Fibroblast of skin of abdomen (primary cell): ENCODE data around the gene FDXR.
A peak's percentile ranks its signal among the peaks of the same experiment; 100 is the strongest.
"Not testable (repeated sequence)": the region's sequence is repeated elsewhere in the genome, so short reads cannot be mapped to it uniquely, and the experiment has no call there.

Experiments used
- DNase-seq: peaks from one replicate; pipeline ENCODE4 v3.0.0-alpha.2; 2013

Gene FDXR

GRCh38 chr17:74870512-74870911 is 2.3 kb downstream of the FDXR start:
- DNase-seq: peak; percentile 84

DNA sequence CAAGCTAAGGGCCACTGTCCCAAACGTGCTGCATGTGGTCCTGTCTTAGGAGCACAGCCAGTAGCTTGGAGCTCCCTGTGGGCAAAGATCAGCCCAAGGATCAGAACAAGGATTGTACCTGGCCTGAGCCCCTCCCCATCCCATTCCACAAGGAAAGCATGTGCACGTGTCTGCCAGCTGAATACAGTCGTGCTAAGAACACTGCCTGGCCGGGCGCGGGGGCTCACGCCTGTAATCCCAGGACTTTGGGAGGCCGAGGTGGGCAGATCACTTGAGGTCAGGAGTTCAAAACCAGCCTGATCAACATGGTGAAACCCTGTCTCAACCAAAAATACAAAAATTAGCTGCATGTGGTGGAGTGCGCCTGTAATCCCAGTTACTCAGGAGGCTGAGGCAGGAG is 2.8 kb downstream of the FDXR start:
- not testable (repeated sequence) for DNase-seq

GRCh38 chr17:74868908-74869255 is 3.9 kb downstream of the FDXR start:
- DNase-seq: no peak

- DNase-seq: no peak
Measured at GRCh38 chr17:74868251-74868907, 4.4 kb downstream of the FDXR start.

GRCh38 chr17:74866198-74866835 is 6.5 kb downstream of the FDXR start:
- DNase-seq: no peak

GRCh38 chr17:74865504-74866197 is 7.1 kb downstream of the FDXR start:
- no peak for DNase-seq

GRCh38 chr17:74864866-74865395 is 7.9 kb downstream of the FDXR start:
- DNase-seq: peak; percentile 52

DNA sequence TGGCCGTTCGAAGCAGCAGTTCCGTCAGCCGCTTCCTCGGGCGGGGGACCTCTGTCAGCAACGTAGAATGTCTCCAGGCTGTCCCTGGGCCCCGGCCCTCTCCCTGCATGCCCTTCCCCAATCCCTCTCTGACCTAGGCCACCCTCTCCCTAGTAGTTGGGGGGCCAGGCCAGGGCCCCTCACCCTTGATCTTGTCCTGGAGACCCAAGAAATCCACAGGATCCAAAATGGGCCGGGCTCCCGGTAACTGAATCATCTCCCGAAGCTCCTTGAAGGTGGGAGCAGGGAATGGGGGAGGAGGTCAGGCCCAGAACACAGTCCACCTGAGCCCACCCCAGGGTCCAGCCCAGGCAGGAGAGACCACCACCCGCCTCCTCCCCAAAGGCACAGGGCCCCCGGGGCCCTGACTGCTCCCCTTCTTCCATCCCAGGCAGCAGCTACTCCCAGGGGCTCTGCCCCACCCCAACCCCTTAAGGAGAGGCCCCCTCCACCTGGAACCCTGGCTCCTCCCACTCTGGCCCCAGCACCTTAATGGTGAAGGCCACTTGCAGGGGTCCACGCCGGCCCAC is 8.4 kb downstream of the FDXR start:
- DNase-seq: no peak

DNA sequence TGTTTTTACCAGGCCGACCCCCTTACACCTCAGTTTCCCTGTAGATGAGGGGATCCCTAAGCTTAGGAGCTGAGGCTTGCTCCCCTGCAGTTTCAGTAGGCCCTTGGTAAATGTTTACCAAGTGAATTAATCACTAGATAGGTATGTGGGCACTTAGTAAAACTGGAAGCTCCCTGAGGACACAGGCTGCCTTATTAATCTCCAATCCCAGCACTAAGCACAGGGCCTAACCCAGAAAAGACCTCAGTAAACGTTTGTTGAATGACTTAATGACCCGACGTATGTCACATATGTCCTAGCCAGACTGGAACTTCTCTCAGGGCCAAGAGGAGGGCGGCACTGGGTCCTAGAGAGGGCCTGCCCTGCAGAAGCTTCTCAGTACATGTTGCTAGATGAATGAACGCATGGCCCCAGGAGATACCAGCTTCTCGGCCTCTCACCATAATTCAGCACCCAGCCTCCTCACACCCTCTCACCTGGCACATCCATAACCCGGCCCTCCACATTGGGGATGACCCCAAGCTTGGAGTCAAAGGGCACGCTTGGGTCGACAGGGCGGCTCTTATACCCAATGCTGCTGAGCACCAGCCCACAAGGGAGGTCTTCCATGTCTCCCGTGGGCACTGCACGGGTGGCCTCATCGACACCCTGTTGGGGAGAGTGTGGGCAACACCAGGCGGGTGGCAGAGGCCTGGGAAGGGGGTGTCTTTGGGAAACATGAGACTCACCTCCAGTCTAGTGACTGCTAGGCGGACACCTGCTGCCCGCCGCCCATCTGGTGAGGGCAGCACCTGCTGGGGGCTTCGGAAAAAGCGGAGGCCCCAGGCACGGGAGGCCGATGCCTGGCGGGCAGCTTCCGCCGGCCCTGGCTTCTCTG is 9.1 kb downstream of the FDXR start:
- DNase-seq: no peak

GRCh38 chr17:74862919-74863318 is 9.9 kb downstream of the FDXR start:
- no peak for DNase-seq

DNA sequence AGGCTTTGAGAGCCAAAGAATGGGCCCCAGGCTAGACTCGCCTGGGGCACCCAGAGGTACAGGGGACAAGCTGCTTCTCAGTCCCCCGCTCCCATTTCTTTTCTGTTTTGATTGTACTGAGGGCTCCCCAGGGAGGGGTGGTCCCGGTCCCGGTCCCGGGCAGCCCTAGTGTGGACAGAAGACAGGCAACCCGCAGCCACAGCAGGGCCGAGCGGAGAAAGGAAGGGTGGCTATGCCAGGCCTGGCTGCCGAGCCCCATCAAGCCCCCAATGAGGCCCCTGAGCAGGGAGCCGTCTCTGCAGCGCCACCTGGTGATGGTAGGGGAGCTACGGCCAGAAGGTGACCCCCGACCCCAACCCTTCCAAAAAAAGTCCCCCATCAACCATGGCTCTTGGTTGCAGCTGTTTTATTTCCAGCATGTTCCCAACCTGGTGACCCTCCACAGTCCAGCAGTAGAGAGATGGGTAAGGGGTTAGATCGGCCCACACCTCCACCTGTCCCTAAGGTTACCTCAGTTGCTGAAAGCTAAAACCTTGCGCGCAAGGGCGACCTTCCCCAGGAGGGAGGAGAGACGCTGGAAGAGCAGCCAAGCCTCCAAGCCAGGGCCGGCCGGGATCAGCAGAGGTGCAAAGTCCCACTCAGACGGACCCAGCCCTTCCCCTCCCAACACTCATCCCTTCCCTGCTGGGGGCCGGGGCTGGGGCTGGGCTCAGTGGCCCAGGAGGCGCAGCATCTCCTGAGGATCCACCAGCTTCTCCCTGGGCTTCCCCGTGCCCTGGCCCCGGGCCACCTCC is 10.5 kb downstream of the FDXR start:
- peak; percentile 33 for DNase-seq

DNA sequence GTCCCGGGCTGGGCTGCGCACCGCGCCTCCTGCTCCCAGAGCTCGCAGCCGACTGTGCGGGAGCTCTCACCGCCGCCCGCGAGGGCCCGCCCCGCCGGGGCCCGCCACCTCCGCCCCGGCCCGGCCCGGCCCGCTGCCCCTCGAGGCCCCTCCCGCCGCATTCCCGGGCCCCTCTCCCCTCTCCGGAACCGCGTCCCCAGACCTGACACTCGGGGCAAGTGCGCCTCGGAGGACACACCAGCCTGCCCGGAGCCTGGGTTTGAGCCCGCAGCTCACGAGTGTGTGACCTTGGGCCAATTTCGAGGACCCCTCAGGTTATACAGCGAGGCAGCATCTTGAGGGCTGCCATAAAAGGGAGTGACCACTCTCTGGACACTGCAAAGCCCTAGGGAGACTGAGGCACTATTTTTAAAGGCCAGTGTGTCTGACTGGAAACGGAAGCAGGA is 11.1 kb downstream of the FDXR start:
- no peak for DNase-seq

DNA sequence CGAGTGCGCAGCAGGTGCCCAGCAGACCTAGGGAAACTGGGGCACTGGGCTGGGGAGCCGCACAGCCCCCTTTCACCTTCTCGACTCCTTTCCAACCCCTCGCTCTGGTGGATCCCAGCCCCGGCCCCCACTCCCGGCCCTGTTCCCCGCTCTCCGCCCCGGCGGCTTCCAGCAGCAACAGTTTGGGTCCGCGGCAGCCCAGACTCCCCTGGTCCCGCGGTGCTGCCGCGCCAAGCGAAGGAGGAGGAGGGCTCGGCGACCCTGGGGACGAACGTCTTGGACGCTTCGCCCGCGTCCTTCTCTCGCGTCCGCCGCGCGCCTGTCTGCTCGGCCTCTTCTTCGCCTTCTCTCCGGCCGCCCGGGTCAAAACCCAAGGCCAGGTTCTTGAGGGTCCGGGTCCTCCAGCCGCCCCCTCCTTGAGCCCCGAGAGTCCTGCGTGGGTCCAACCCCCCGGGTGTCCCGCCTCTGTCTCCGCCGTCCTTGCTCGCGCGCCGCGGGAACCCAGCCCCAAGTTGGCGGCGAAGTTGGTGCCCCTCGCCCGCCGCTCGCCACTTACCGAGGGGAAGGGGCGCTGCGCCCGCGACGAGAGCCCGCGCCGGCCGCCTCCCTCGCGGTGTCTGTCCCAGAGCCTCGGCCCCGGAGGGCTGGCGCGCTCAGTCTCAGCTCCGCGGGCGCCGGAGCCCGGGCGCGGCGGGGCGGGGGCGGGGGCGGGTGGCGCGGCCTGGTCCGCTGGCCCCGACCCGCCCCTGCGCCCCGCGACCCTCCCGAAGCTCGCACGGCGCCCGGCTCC is 11.7 kb downstream of the FDXR start:
- no peak for DNase-seq

GRCh38 chr17:74860229-74860871 is 12.4 kb downstream of the FDXR start:
- no peak for DNase-seq

DNA sequence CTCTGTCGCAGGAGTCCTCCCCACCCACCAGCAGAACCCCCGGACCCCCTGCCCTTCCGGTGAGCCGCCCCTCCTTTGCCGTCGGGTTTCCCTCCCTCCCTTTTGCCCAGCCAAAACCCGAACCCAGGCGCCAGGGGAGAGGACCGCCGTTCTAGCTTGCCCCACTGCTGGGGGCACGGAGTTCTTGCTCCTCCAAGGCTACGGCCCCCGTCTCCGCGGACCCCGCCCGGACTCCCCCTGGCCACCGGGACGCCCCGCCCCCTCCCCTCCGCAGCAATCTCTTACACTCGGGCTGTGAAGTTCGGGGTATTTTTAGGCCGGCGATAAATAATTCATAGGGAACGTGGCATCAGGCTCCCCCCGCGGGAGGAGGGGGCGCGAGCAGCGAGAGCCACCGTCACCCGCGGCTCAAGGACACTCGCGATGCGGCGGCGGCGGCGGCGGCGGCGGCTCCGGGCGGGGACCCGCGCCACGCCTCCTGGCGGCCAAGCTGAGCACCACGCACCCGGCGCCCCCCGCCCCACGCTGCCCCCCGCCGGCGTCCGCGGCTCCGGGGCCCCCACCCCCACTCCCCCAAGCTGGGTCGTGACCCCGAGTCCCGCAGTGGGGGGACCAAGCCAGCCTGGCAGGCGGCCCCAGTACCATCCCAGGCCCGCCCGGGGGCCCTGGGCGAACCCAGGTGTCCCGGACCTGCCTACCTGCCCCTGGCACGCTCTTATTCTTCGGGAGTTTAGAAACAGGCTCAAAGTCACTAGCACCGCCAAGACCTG is 13.2 kb downstream of the FDXR start, which contains the start of gene GRIN2C:
Gene GRIN2C (minus strand): TSS at position 427 of the 770 bp plus-strand sequence. CDS start 4,793 bp downstream, outside the sequence.
- DNase-seq: no peak

DNA sequence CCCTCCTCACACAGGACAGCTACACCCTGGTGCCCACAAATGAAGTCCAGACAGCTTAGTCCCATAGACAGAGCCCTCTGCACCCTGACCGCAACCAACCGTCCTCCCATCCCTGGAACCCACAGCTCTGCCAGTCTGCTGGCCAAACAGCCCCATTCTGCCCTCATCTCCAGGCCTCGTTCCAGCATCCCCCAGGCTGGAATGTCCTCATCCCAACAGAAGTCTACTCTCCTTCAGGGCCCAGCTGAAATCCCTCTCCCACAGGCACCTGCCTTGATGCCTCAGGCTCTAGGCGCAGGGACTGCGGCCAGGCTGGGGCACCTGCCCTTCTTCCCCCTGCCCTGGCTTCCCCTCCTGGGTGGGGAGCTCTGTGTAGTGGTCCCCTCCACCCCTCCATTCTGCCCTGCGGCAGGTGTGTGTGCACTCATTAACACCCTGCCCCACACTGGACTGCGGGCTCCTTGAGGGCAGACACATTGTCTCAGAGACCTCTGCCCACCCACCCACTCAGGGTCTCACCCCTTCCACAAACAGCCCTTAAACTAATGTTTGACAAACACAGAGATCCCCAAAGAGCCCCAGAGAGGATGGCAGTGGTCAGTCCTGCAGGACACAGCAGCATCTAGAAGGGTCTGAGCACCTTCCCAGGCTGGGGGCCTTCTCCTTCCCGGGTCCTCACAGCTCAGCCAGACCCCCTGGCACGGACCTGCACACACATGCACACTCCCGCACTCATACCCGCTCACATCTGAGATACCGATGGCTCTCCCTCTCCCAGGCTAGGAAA is 13.9 kb downstream of the FDXR start:
- no peak for DNase-seq

DNA sequence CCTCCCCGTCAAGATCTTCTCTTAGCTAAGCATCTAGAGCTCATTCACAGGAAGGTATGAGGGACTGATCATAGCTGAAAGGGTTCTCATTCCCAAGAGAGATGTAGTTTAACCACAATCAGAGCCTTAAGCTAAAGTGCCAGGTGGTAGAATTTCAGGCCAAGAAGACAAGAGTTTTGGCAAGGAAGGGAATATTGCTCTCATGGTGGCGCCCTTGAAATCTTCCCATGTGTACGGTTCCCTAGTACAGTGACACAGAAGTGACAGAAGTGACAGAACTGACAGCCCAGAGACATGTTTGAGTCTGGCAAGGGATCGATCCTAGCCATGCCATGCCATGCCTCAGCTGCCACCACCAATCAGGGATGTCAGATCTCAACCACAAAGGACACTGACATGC is 15.6 kb downstream of the FDXR start:
- DNase-seq: no peak

DNA sequence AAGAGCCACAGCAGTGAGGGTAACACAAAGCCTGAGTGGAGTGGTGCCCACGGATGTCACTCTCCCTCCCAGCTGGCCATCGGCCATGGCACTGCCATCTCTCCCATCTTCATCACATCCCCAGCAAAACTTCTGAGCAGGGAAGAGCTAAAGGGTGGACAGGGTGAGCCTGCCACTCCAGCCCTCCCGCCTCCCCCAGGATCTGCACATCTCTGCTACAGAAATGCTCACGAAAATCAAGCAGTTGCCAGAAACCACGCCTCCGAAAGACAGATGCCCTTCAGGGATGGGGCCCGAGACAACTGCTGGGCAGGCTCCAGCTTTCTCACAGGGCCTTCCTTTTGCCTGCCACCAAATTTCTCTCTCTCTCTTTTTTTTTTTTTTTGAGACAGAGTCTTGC is 16.7 kb downstream of the FDXR start:
- DNase-seq: no peak
